GM12892 (cell line): ENCODE results near the gene APBB1IP.

Experiments
- POLR2A ChIP-seq: IDR thresholded peaks from 2 replicates; pipeline ENCODE4 v1.6.1; 2011; ENCODE audit warnings: low read depth, low read length, control low read depth
- POLR2AphosphoS5 ChIP-seq: IDR thresholded peaks from 2 replicates; pipeline ENCODE4 v1.6.1; 2011; ENCODE audit warnings: low read depth, low read length, control low read depth
- TAF1 ChIP-seq: IDR thresholded peaks from 2 replicates; pipeline ENCODE4 v1.6.1; 2011; ENCODE audit warnings: low read depth, mild to moderate bottlenecking, control low read depth, low read length, borderline replicate concordance

- TF ChIP-seq POLR2A (no peak), POLR2AphosphoS5 (no peak), TAF1 (no peak)
Measured at GRCh38 chr10:26499426-26499825, 61.3 kb downstream of the APBB1IP start.
